Sigmoid colon (tissue), 3 donors: ENCODE results near the gene NXN.

Experiments
- CTCF ChIP-seq, 4 experiments: fragments of 450-650 bp in 3 of 4; fragments of 200-600 bp in 1 of 4; IDR thresholded peaks; one replicate each; pipeline ENCODE4 v1.5.1; 2016 to 2019; ENCODE audit warnings: antibody characterized with exemption in 4 of 4, mild to moderate bottlenecking in 3 of 4, moderate library complexity in 2 of 4
- POLR2A ChIP-seq, 2 donors: fragments of 450-650 bp; IDR thresholded peaks; one replicate each; pipeline ENCODE4 v1.6.1; 2016; ENCODE audit warnings: antibody characterized with exemption in 2 of 2, mild to moderate bottlenecking in 2 of 2, moderate library complexity in 2 of 2

GRCh38 chr17:944266-944826 is 35.2 kb downstream of the NXN start:
- TF ChIP-seq CTCF (IDR thresholded peaks at IDR 0.05) (no peak), POLR2A (IDR thresholded peaks at IDR 0.05) (no peak)
